ENCODE data around the gene LRRFIP2. TPM values are rescaled to one million over a fixed set of nuclear protein-coding genes. Genes with fewer than 3 reads are reported as not detected.

Gene LRRFIP2
- total and polyA plus RNA-seq, 2 of the 8 experiments (the other 6 are each of a cell fraction or from before 2014, with no cell fraction given): 8.8 to 25.6 TPM

DNA sequence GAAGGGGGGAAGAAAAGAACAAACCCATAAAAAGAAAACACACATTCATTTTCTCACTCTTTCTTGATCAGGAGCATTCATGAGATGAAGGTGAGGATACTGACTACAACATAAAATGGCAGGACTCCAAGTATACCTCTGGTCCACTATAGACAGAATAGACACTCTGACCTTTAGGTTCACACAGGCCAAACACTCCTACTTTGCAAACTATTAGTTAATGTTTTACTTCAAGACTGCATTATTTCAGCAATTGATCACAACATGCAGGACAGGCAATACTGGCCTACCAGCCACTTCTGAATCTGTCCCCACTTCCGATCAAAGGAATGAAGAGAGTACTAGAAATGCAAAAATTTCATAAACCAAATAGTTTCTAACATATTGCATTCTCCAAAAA, 47.0 kb downstream of the LRRFIP2 start:
- WGBS, 2 experiments (ENCODE audit: extremely low coverage in 1 of 2, insufficient coverage in 1 of 2, insufficient read length in 1 of 2, insufficient replicate concordance in 2 of 2, low coverage in 1 of 2, low lambda C conversion rate in 2 of 2, missing lambda C conversion rate in 1 of 2): 96% methylated on average over 1 of the region's 1 CpG; no CpG with 5 or more reads in 1 of the 2 experiments
- TF ChIP-seq SAP30 (IDR thresholded peaks at IDR 0.05; ENCODE audit: insufficient read depth, insufficient replicate concordance, low read length): no peak
- TF ChIP-seq SIN3A (conservative IDR thresholded peaks at IDR 0.05 in 1 of 2, IDR thresholded peaks at IDR 0.05 in 1 of 2; ENCODE audit: low read depth in 1 of 2, low read length in 2 of 2): no peak
- TF ChIP-seq CTBP2 (IDR thresholded peaks at IDR 0.05; ENCODE audit: borderline replicate concordance, insufficient read depth, insufficient read length, low read length): no peak
- TF ChIP-seq CREB1 (IDR thresholded peaks at IDR 0.05): no peak
- TF ChIP-seq SIX5 (IDR thresholded peaks at IDR 0.05; ENCODE audit: low read depth, low read length): no peak
- no peak for TF ChIP-seq TAF1 (IDR thresholded peaks at IDR 0.05; ENCODE audit: low read depth, low read length)
- TF ChIP-seq, protein P1, sequence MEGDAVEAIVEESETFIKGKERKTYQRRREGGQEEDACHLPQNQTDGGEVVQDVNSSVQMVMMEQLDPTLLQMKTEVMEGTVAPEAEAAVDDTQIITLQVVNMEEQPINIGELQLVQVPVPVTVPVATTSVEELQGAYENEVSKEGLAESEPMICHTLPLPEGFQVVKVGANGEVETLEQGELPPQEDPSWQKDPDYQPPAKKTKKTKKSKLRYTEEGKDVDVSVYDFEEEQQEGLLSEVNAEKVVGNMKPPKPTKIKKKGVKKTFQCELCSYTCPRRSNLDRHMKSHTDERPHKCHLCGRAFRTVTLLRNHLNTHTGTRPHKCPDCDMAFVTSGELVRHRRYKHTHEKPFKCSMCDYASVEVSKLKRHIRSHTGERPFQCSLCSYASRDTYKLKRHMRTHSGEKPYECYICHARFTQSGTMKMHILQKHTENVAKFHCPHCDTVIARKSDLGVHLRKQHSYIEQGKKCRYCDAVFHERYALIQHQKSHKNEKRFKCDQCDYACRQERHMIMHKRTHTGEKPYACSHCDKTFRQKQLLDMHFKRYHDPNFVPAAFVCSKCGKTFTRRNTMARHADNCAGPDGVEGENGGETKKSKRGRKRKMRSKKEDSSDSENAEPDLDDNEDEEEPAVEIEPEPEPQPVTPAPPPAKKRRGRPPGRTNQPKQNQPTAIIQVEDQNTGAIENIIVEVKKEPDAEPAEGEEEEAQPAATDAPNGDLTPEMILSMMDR (IDR thresholded peaks at IDR 0.05; ENCODE audit: control extremely low read depth in 1 of 3, insufficient read depth in 1 of 3, low read depth in 1 of 3, low read length in 3 of 3): no peak
- TF ChIP-seq CBX8 (IDR thresholded peaks at IDR 0.05; ENCODE audit: borderline replicate concordance, low read depth, low read length): no peak
- no peak for TF ChIP-seq RNF2 (IDR thresholded peaks at IDR 0.05; ENCODE audit: borderline replicate concordance, low read depth, low read length, missing control alignments, poor library complexity, severe bottlenecking)
- no peak for TF ChIP-seq SRF (IDR thresholded peaks at IDR 0.05; ENCODE audit: low read depth, low read length)
- TF ChIP-seq RXRA (IDR thresholded peaks at IDR 0.05; ENCODE audit: insufficient read depth, low read depth, low read length): no peak

More for the DNA sequence above, 47.0 kb downstream of the LRRFIP2 start:
- Histone ChIP-seq H2BK15ac (ENCODE audit: low read length) (no peak overlapping the region), H3K14ac (ENCODE audit: insufficient read length) (no peak overlapping the region), H3K79me2 (ENCODE audit: control insufficient read depth in 1 of 2, insufficient read depth in 2 of 2, low read length in 2 of 2) (peaks cover 0 to 3% of the 10 kb centered on the region in 2 experiments; a peak in 2 of 4 replicates), H3K27ac (ENCODE audit: low read depth, low read length) (no peak overlapping the region), H3K23ac (ENCODE audit: insufficient read length) (no peak overlapping the region), H4K91ac (replicated peaks; ENCODE audit: insufficient read length, low read length) (no peak overlapping the region), H3K79me1 (ENCODE audit: low read depth, low read length) (peaks cover 2% of the 10 kb centered on the region; the same call in 1 of the 2 replicates), H3K56ac (replicated peaks; ENCODE audit: insufficient read length, low read depth, low read length) (no peak overlapping the region), H2BK120ac (replicated peaks; ENCODE audit: low read depth, low read length) (no peak overlapping the region), H3K4ac (replicated peaks; ENCODE audit: insufficient read length, low read depth, low read length) (no peak overlapping the region), H3K23me2 (ENCODE audit: low read depth, low read length) (no peaks in the 10 kb centered on the region), H4K8ac (ENCODE audit: extremely low read depth, insufficient read depth, low read length) (no peak overlapping the region), H3K9me3 (ENCODE audit: insufficient read depth in 2 of 2, low read depth in 1 of 2, low read length in 1 of 2) (no peaks in the 10 kb centered on the region), H3K4me3 (ENCODE audit: extremely low read depth in 1 of 4, insufficient read depth in 2 of 4, low read depth in 3 of 4, low read length in 4 of 4) (no peak overlapping the region), H2AFZ (ENCODE audit: low read length) (no peak overlapping the region), H3K27me3 (replicated peaks in 1 of 4; ENCODE audit: control insufficient read depth in 3 of 4, extremely low read depth in 1 of 4, insufficient read depth in 3 of 4, low read length in 3 of 4) (no peaks in the 10 kb centered on the region), H2BK5ac (ENCODE audit: low read depth, low read length) (no peak overlapping the region), H2BK12ac (ENCODE audit: low read depth, low read length) (no peak overlapping the region), H3K4me1 (replicated peaks in 1 of 4; ENCODE audit: control insufficient read depth in 3 of 4, insufficient read depth in 4 of 4, low read length in 3 of 4) (peaks cover 0 to 2% (median under 1%) of the 10 kb centered on the region in 4 experiments; a peak in 2 of 7 replicates), H3K18ac (ENCODE audit: extremely low read depth, low read length) (no peak overlapping the region), H2AK5ac (ENCODE audit: low read depth, low read length) (no peak overlapping the region), H4K5ac (ENCODE audit: insufficient read length, low read depth, low read length) (no peak overlapping the region), H4K20me1 (replicated peaks in 1 of 2; ENCODE audit: control insufficient read depth in 1 of 2, insufficient read depth in 2 of 2, low read length in 2 of 2) (no peaks in the 10 kb centered on the region), H3K4me2 (ENCODE audit: insufficient read depth in 1 of 2, low read depth in 2 of 2, low read length in 2 of 2) (no peak overlapping the region), H3K36me3 (ENCODE audit: control insufficient read depth in 2 of 4, insufficient read depth in 4 of 4, low read length in 3 of 4) (no peaks in the 10 kb centered on the region; a peak in 1 of 8 replicates), H2BK20ac (ENCODE audit: low read length) (no peak overlapping the region), H3K9ac (replicated peaks in 1 of 4; ENCODE audit: extremely low read depth in 1 of 4, low read depth in 3 of 4, low read length in 3 of 4) (no peak overlapping the region)
- ChIA-PET POLR2A (ENCODE audit: partially characterized antibody) (no interaction called here), CTCF (ENCODE audit: partially characterized antibody) (no interaction called here)
- DNase-seq (ENCODE audit: low read depth in 1 of 2, low spot score in 2 of 2): no peak
- FAIRE-seq: no peak
